Activated gamma-delta T cell (primary cell): Measurements from ENCODE around the gene APBB1.

Experiments used
- DNase-seq: peaks from one replicate; lab custom pipeline; 2025; lab: John Stamatoyannopoulos, UW
- total RNA-seq, 2 donors: gene quantifications; one replicate each; lab custom pipeline; 2026; lab: John Stamatoyannopoulos, UW

Gene APBB1
- 50.9 to 68.8 reads per million in 2 donors for total RNA-seq

- peak; percentile 55 for DNase-seq
Measured at GRCh38 chr11:6419009-6419631, at the start of gene APBB1. TSS of gene APBB1 (minus strand) at chr11:6419094. CDS start at chr11:6411347, 7,747 bp downstream.

GRCh38 chr11:6459099-6459450, 40.2 kb upstream of the APBB1 start:
- no peak for DNase-seq

GRCh38 chr11:6458352-6459098, 39.6 kb upstream of the APBB1 start:
- no peak for DNase-seq

GRCh38 chr11:6457581-6458320, 38.9 kb upstream of the APBB1 start:
- no peak for DNase-seq

GRCh38 chr11:6456361-6457073, 37.6 kb upstream of the APBB1 start:
- no peak for DNase-seq

GRCh38 chr11:6455070-6455469, 36.2 kb upstream of the APBB1 start:
- no peak for DNase-seq

- DNase-seq = no peak
Measured at GRCh38 chr11:6453152-6453551, 34.3 kb upstream of the APBB1 start.

GRCh38 chr11:6452219-6452618, 33.3 kb upstream of the APBB1 start:
- no peak for DNase-seq

GRCh38 chr11:6448574-6448973, 29.7 kb upstream of the APBB1 start:
- DNase-seq = no peak

- no peak for DNase-seq
Measured at GRCh38 chr11:6443269-6444003, 24.5 kb upstream of the APBB1 start.

GRCh38 chr11:6442441-6442840, 23.5 kb upstream of the APBB1 start:
- DNase-seq = no peak

GRCh38 chr11:6440906-6441358, 22.0 kb upstream of the APBB1 start, which contains the start of gene HPX:
TSS of gene HPX (minus strand) at chr11:6440987. CDS start at chr11:6440963, 24 bp downstream.
- DNase-seq = no peak

GRCh38 chr11:6438979-6439571, 20.2 kb upstream of the APBB1 start:
- DNase-seq = no peak

GRCh38 chr11:6437993-6438392, 19.1 kb upstream of the APBB1 start:
- no peak for DNase-seq

GRCh38 chr11:6437423-6437822, 18.5 kb upstream of the APBB1 start:
- DNase-seq = no peak

GRCh38 chr11:6433998-6434660, 15.2 kb upstream of the APBB1 start:
- DNase-seq = no peak

GRCh38 chr11:6431861-6432260, 13.0 kb upstream of the APBB1 start:
- no peak for DNase-seq

GRCh38 chr11:6427516-6427915, 8.6 kb upstream of the APBB1 start:
- DNase-seq = no peak

GRCh38 chr11:6420677-6421076, 1.8 kb upstream of the APBB1 start:
- no peak for DNase-seq

- DNase-seq = no peak
Measured at GRCh38 chr11:6418557-6419008, 311 bp downstream of the APBB1 start.
